HepG2 (cell line): Measurements from ENCODE around the gene BACH2. TPM values are rescaled to one million over a fixed set of nuclear protein-coding genes. Genes with fewer than 3 reads are reported as not detected.

Experiments
- ATAC-seq: fragments of 200-7000 bp; cut with Tn5 transposase; 3 replicates; pipeline ENCODE4 v1.9.1; 2020; ENCODE audit warnings: mild to moderate bottlenecking, moderate library complexity
- BruUV-seq: library from RNA; stranded (reverse); fragments of 400-500 nt; replicated peaks from 2 replicates; lab custom pipeline; 2021; lab: Mats Ljungman, UMichigan
- CTCF ChIA-PET: fragments of 300-600 bp; formaldehyde crosslinking; extraction: SDS; loops from one replicate; lab custom pipeline; 2021; ENCODE audit warnings: low total read pairs, inconsistent platforms, low intra/inter-chr PET ratio; lab: Yijun Ruan, JAX
- POLR2A ChIA-PET: fragments of 350-600 bp; sonication (Branson Sonifier 250); formaldehyde crosslinking; loops from one replicate; lab custom pipeline; 2020; ENCODE audit warnings: antibody characterized with exemption, inconsistent platforms; lab: Yijun Ruan, JAX
- DNase-seq: peaks from one replicate; pipeline ENCODE4 v3.0.0-alpha.2; 2015; ENCODE audit warnings: low spot score
- FAIRE-seq: peaks from 3 replicates; lab custom pipeline; 2011; peaks lifted over from hg19 to GRCh38; lab: Jason Lieb, UNC
- H2AFZ ChIP-seq: one replicate; pipeline ENCODE4 v1.6.1; 2011; ENCODE audit warnings: low read length, inconsistent platforms
- H3K27ac ChIP-seq: fragments of 300-600 bp; 3 replicates; pipeline ENCODE4 v1.8.0; 2011; ENCODE audit warnings: mixed run types, mild to moderate bottlenecking, mixed read lengths, low read length, inconsistent platforms; ENCODE audit not compliant: insufficient read depth; ENCODE audit errors: extremely low read length
- H3K27me3 ChIP-seq, 2 experiments: fragments of 200-600 bp in 1 of 2; 2 replicates in 1 of 2; 3 replicates in 1 of 2; pipeline versions ENCODE4 v1.6.0 to v1.8.0; 2011; ENCODE audit warnings: low read length in 2 of 2, mild to moderate bottlenecking in 2 of 2, moderate library complexity in 2 of 2, inconsistent platforms in 1 of 2; ENCODE audit not compliant: insufficient read depth in 2 of 2, control insufficient read depth in 1 of 2
- H3K36me3 ChIP-seq, 2 experiments: fragments of 200-600 bp in 1 of 2; replicated peaks in 1 of 2; 2 replicates in 1 of 2; 3 replicates in 1 of 2; pipeline versions ENCODE4 v1.5.1 to v1.8.0; 2011; ENCODE audit warnings: low read length in 2 of 2, inconsistent platforms in 1 of 2; ENCODE audit not compliant: insufficient read depth in 2 of 2, control insufficient read depth in 1 of 2
- H3K4me1 ChIP-seq: 2 replicates; pipeline ENCODE4 v1.5.1; 2012; ENCODE audit warnings: low read length, inconsistent platforms; ENCODE audit not compliant: insufficient read depth
- H3K4me2 ChIP-seq: 2 replicates; pipeline ENCODE4 v1.6.0; 2011; ENCODE audit warnings: low read depth, low read length, inconsistent platforms
- H3K4me3 ChIP-seq, 3 experiments: fragments of 200-600 bp in 1 of 3; sonication (generic), shearing (Covaris generic) in 1 of 3; replicated peaks in 1 of 3; 2 replicates each; pipeline ENCODE4 v1.5.1; 2011 to 2016; ENCODE audit warnings: low read length in 3 of 3, inconsistent platforms in 2 of 3, low read depth in 2 of 3, mild to moderate bottlenecking in 2 of 3, control low read depth in 1 of 3, mixed read lengths in 1 of 3; ENCODE audit not compliant: insufficient read depth in 1 of 3
- H3K79me2 ChIP-seq: one replicate; pipeline ENCODE4 v1.6.1; 2011; ENCODE audit warnings: low read length, inconsistent platforms; ENCODE audit not compliant: insufficient read depth
- H3K9ac ChIP-seq: 2 replicates; pipeline ENCODE4 v1.6.0; 2011; ENCODE audit warnings: mild to moderate bottlenecking, low read depth, low read length, inconsistent platforms; ENCODE audit not compliant: insufficient read depth
- H3K9me3 ChIP-seq: 2 replicates; pipeline ENCODE4 v1.5.1; 2012; ENCODE audit warnings: mild to moderate bottlenecking, low read length
- H4K20me1 ChIP-seq: 2 replicates; pipeline ENCODE4 v1.6.0; 2011; ENCODE audit warnings: inconsistent platforms, mild to moderate bottlenecking, low read length, moderate library complexity; ENCODE audit not compliant: insufficient read depth
- CREB1 ChIP-seq, 2 experiments: fragments of 450-650 bp in 1 of 2; IDR thresholded peaks; 2 replicates each; pipeline ENCODE4 v1.6.1; 2016 to 2017; ENCODE audit warnings: control low read depth in 1 of 2, mild to moderate bottlenecking in 1 of 2, missing compliant biosample characterization in 1 of 2, missing genetic modification characterization in 1 of 2
- ELF1 ChIP-seq: sonication (generic); formaldehyde crosslinking; IDR thresholded peaks from 2 replicates; pipeline ENCODE4 v1.4.0; 2020; ENCODE audit warnings: missing genetic modification reagents
- FIP1L1 ChIP-seq: fragments of 200-400 bp; formaldehyde crosslinking; IDR thresholded peaks from 2 replicates; pipeline ENCODE4 v1.6.1; 2018; ENCODE audit warnings: low read depth, mild to moderate bottlenecking, low read length, moderate library complexity, borderline replicate concordance; ENCODE audit not compliant: insufficient read depth
- GMEB2 ChIP-seq: IDR thresholded peaks from 2 replicates; pipeline ENCODE4 v1.6.1; 2016; ENCODE audit warnings: missing biosample characterization, missing genetic modification reagents, low read depth
- SOX6 ChIP-seq, 2 experiments: fragments of 450-650 bp in 1 of 2; sonication (generic) in 1 of 2; formaldehyde crosslinking in 1 of 2; IDR thresholded peaks; 2 replicates each; pipeline versions ENCODE4 v1.4.0 to v1.6.1; 2017 to 2020; ENCODE audit warnings: antibody characterized with exemption in 1 of 2, mild to moderate bottlenecking in 1 of 2, missing genetic modification reagents in 1 of 2
- SRSF1 ChIP-seq: fragments of 200-400 bp; formaldehyde crosslinking; optimal IDR thresholded peaks from 2 replicates; pipeline ENCODE3; 2017; ENCODE audit warnings: mild to moderate bottlenecking, low read depth, low read length, moderate library complexity
- ZBTB1 ChIP-seq: sonication (generic); formaldehyde crosslinking; IDR thresholded peaks from 2 replicates; pipeline ENCODE4 v1.4.0; 2020; ENCODE audit warnings: missing genetic modification reagents, borderline replicate concordance
- ZNF644 ChIP-seq: IDR thresholded peaks from 2 replicates; pipeline ENCODE4 v1.6.1; 2016; ENCODE audit warnings: low read depth
- ZNF710 ChIP-seq: sonication (generic); formaldehyde crosslinking; IDR thresholded peaks from 2 replicates; pipeline ENCODE4 v1.5.0; 2020; ENCODE audit warnings: mild to moderate bottlenecking, missing genetic modification reagents, borderline replicate concordance
- ZNF775 ChIP-seq: sonication (generic); formaldehyde crosslinking; IDR thresholded peaks from 2 replicates; pipeline ENCODE4 v1.4.0; 2020; ENCODE audit warnings: missing genetic modification reagents, mild to moderate bottlenecking, moderate library complexity, borderline replicate concordance
- WGBS: methylation state at CpG from one replicate; pipeline ENCODE4 v1.1.6; 2017; ENCODE audit warnings: low lambda C conversion rate; 5-methylcytosine and 5-hydroxymethylcytosine counted together
- in situ Hi-C: cut with HindIII; loops from 2 replicates; pipeline ENCODE4 v1.10.0; 2017; ENCODE audit warnings: low pct_unique_long_range_greater_than_20kb; ENCODE audit not compliant: extremely low pct_ligation_motif_present
- intact Hi-C: fragments of 100-400 bp; cut with micrococcal nuclease; formaldehyde crosslinking; loops from one replicate; pipeline ENCODE4 v1.10.0; 2022; ENCODE audit not compliant: unreplicated experiment
- polyA plus RNA-seq, 8 experiments: library from polyadenylated mRNA; depleted of rRNA in 3 of 8; stranded (reverse) in 7 of 8; unstranded in 1 of 8; fragments of >200 nt; fragmentation: Illumina TruSeq in 4 of 8; extraction: Trizol in 4 of 8; gene quantifications; 2 replicates each; pipeline versions ENCODE4 v1.2.1 to v1.2.3, GENCODE V29; 2011 to 2016; ENCODE audit warnings: low read depth in 4 of 8, missing spikeins in 1 of 8, mixed read lengths in 1 of 8; ENCODE audit not compliant: insufficient read depth in 1 of 8
- total RNA-seq, 5 experiments: library from RNA; depleted of rRNA; stranded (reverse); fragments of >200 nt; fragmentation: Illumina TruSeq; extraction: Trizol; gene quantifications; 2 replicates each; pipeline ENCODE4 v1.2.3, GENCODE V29; 2016; ENCODE audit warnings: low read depth in 1 of 5
- TF ChIP-seq, protein P1 (sequence below): sonication (generic); formaldehyde crosslinking; IDR thresholded peaks from 2 replicates; pipeline ENCODE4 v1.5.0; 2020; ENCODE audit warnings: missing genetic modification reagents
- TF ChIP-seq, protein P2 (sequence below): sonication (generic); formaldehyde crosslinking; IDR thresholded peaks from 2 replicates; pipeline ENCODE4 v1.4.0; 2020; ENCODE audit warnings: missing genetic modification reagents, low read depth, mild to moderate bottlenecking, borderline replicate concordance

Gene BACH2
- total and polyA plus RNA-seq, 2 of the 13 experiments (the other 11 are each of a cell fraction or from before 2014, with no cell fraction given): 0.01 TPM; not detected in 1

DNA sequence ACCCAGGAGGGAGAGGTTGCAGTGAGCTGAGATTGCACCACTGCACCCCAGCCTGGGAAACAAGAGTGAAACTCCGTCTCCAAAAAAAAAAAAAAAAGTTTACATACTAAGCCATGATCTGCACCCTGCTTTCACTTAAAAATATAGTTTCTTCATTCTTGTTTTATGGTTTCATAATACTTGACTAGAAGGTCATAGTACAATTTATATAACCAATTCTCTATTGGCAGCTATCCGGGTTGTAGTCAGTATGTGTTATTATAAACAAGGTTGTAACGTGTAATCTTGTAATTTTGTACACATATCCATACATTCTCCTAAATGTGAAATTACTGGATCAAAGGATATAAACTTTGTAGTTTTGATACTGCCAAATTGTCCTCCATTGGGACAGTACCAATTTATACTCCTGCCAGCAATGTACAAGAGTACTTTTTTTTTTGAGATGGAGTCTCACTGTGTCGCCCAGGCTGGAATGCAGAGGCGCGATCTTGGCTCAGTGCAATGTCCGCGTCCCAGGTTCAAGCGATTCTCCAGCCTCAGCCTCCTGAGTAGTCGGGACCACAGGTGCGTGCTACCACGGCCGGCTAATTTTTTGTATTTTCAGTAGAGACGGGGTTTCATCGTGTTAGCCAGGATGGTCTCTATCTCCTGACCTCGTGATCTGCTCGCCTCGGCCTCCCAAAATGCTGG, 257.5 kb downstream of the BACH2 start:
- H4K20me1 ChIP-seq: no peaks in the 10 kb centered on the region
- ChIA-PET CTCF (no interaction called here), POLR2A (no interaction called here)
- in situ Hi-C loops: no loop called here
- H3K4me2 ChIP-seq: no peak overlapping the region
- H3K9ac ChIP-seq: no peak overlapping the region
- no peak for ATAC-seq
- DNase-seq: no peak
- no peak for FAIRE-seq
- TF ChIP-seq CREB1 (IDR thresholded peaks at IDR 0.05) (no peak), CREB1 (CRISPR knock-in tag; IDR thresholded peaks at IDR 0.05) (no peak), ZNF710 (CRISPR knock-in tag) (no peak), GMEB2 (CRISPR knock-in tag) (no peak), FIP1L1 (no peak), ZNF644 (CRISPR knock-in tag) (no peak), SOX6 (IDR thresholded peaks at IDR 0.05) (no peak), SOX6 (CRISPR knock-in tag; IDR thresholded peaks at IDR 0.05) (no peak), SRSF1 (no peak), ZBTB1 (CRISPR knock-in tag) (no peak), ELF1 (CRISPR knock-in tag) (no peak), ZNF775 (CRISPR knock-in tag) (no peak)
- TF ChIP-seq, protein P1, sequence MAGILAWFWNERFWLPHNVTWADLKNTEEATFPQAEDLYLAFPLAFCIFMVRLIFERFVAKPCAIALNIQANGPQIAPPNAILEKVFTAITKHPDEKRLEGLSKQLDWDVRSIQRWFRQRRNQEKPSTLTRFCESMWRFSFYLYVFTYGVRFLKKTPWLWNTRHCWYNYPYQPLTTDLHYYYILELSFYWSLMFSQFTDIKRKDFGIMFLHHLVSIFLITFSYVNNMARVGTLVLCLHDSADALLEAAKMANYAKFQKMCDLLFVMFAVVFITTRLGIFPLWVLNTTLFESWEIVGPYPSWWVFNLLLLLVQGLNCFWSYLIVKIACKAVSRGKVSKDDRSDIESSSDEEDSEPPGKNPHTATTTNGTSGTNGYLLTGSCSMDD (CRISPR knock-in tag): no peak
- TF ChIP-seq, protein P2, sequence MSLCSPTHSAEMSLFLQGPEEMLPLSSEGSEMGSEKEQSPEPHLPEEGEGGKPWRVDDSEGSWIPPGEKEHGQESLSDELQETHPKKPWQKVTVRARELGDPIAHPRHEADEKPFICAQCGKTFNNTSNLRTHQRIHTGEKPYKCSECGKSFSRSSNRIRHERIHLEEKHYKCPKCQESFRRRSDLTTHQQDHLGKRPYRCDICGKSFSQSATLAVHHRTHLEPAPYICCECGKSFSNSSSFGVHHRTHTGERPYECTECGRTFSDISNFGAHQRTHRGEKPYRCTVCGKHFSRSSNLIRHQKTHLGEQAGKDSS: no peak
- no peaks in the 10 kb centered on the region; a peak in 1 of 5 replicates for H3K27me3 ChIP-seq
- no peaks in the 10 kb centered on the region for H3K36me3 ChIP-seq
- H3K9me3 ChIP-seq: no peaks in the 10 kb centered on the region
- no peak overlapping the region for H2AFZ ChIP-seq
- WGBS: 45% methylated on average over 18 of the region's 18 CpGs
- H3K27ac ChIP-seq: no peak overlapping the region
- no peak overlapping the region for H3K4me3 ChIP-seq
- no TSS peak for BruUV-seq
- intact Hi-C loops: no loop called here
- H3K79me2 ChIP-seq: no peaks in the 10 kb centered on the region
- H3K4me1 ChIP-seq: no peaks in the 10 kb centered on the region
